Activated CD8-positive, alpha-beta memory T cell treated with anti-CD3 and anti-CD28 coated beads for 48 hours (primary cell): ENCODE results near the gene CTSF.
"Not testable (repeated sequence)": the region's sequence is repeated elsewhere in the genome, so short reads cannot be mapped to it uniquely, and the experiment has no call there.

ENCODE experiments used
- DNase-seq, 3 experiments: peaks; one replicate each; pipeline ENCODE4 v3.0.0-alpha.2; 2020; ENCODE audit warnings: low read depth in 2 of 3, low spot score in 2 of 3

Gene CTSF

DNA sequence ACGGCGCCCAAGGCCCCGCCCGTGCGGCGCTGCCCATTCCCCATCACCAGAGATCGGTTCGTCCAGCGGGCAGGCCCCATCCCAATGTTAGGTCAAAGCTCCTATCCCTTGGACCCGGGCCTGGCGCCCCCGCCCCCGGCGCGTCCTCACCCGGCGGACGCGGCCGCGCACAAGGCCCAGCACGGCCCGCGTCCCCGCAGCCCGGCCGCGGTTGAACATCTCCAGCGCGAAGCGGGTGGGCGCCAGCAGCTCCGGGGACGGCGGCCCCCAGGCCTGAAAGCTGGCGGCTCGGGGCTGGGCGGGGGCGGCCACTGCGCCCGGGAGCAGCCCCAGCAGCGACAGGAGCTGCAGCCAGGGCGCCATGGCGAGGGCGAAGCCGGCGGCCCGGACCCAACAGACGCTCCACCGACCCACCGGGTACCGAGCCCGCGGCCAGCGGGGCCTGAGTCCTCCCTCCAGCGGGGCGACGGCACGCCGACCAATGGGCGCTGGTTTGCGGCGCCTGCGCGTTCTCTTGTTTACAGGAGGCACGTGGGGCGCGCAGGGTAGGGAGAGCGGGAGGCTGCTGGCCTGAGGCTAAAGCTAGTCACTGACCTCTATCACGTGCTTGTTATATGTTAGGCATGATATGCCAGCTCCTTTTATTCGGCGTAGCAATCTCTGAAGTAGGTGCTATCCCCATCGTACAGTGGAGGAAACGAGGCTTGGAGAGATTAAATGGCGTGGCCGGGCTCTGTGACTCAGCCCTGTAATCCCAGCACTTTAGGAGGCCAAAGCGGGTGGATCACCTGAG, at the start of gene CTSF:
Gene CTSF (minus strand): TSS at position 483 of the 793 bp plus-strand sequence. CDS start 120 bp downstream, at position 363.
- DNase-seq = peak; percentile 45 to 57 (median 47)

DNA sequence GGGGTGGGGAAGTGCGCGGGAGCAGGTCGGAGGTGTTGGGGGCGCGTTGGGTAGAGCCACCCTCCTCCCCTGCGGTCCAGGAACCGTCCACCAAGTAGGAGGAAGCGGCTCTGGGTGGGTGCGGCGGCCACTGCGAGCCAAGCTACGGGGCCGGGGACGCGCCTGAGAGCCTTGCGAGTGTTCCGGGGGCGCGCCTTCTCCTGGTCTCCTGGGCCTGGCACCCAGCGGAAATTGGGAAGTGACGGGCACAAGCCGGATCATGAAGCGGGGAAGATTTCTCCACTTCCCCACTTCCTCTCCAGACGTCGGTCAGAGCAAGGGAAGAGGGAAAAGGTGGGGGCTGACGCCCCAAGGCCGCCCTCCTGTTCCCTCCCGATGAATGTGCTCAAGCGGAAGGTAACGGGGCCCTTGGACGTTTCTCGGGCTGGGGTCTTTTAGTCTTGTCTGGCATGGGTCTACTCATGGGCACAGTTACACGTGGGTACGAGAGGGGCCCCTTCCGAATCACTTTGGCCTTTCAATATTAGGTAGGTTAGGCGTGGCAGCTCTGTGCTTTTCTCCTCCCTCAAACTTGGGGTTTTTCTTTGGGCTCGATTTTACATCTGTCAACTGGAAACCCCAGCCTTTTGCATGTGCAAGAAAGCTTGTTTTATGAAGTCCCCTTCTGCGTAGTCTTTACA, 48.9 kb upstream of the CTSF start:
- no peak for DNase-seq

DNA sequence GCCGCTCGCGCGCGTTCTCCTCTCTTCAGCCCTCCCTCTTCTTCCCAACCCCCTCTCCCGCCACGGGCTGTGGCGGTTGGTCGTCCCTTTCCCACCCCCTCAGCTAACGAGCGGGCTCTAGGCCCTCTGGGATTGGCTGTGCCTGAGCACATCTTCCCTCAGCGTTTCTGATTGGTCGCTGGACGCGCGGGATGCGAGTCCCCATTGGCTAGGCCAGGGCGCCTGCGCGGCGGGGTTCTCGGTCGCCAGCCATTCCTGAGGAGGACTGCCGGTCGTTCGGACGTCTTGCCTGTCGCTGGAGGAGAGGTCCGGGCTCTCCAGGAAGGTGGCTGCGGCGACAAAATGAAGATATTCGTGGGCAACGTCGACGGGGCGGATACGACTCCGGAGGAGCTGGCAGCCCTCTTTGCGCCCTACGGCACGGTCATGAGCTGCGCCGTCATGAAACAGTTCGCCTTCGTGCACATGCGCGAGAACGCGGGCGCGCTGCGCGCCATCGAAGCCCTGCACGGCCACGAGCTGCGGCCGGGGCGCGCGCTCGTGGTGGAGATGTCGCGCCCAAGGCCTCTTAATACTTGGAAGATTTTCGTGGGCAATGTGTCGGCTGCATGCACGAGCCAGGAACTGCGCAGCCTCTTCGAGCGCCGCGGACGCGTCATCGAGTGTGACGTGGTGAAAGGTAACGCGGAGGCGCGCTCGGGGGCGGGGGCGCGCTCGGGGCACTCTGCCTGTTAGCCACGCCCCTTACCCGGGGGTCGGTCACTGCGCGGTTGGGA, 48.2 kb upstream of the CTSF start, which contains the start of gene RBM14:
Gene RBM14 (plus strand): TSS at position 252 of the 776 bp plus-strand sequence. CDS start 91 bp downstream, at position 343.
- peak; percentile 89 to 97 (median 95) for DNase-seq

DNA sequence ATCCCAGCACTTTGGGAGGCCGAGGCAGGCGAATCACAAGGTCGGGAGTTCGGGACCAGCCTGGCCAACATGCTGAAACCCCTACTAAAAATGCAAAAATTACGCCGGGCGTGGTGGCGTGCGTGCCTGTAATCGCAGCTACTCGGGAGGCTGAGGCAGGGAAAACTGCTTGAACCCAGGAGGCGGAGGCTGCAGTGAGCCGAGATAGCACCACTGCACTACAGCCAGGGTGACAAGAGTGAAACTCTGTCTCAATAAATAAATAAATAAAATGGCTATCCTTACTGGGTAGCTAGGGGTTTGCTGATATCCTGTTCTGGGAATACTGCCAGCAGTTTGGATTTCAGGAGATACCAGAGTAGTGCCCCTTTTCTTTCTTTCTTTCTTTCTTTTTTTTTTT, 45.7 kb upstream of the CTSF start:
- DNase-seq = no peak

DNA sequence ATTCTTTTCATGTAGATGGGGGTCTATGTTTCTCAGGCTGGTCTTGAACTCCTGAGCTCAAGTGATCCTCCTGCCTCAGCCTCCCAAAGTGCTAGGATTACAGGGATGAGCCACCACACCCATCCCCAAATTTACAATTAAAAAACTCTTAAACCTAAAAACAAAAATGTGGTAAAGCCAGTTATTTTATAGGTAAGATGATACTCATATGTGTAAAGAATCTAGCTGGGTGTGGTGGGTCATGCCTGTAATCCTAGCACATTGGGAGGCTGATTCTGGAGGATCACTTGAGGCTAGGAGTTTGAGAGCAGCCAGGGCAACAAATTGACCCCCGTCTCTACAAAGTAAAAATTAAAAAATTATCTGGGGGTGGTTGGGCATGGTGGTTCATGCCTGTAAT, 44.1 kb upstream of the CTSF start:
- DNase-seq = no peak

DNA sequence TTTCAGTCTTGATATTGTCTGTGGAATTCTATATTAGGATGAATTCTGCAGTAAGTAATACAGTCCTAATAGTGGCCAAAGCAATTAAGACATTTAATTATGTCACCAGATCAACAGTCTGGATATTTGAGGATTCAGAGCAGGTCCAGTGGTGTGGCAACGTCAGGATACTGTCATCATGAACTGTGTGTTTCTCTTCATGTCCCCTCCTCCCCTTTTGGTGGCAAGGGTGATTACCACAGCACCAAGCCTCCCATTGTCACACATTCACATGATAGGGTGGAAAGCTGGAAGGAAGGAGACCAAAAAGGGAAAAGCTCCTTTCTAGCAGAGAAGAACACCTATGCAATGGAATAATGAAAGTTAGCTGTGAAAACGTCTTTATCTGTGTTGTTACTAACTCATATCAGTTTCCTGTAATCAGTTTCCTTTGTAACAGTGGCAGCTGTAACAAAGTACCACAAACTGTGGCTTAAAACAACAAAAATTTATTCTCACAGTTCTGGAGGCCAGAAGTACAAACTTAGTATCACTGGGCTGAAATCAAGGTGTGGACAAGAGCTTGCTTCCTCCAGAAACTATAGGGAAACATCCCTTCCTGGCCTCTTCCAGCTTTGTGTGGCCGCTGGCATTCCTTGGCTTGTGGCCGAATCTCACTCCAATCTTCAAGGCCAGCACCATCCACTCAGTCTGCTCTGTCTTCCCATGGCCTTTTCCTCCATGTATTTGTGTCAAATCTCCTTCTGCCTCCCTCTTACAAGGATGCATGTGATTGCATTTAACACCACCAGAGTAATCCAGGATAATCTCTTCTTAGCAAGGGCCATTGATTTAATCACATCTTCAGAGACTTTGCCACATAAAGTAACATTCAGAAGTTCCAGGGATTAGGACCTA, 41.6 kb upstream of the CTSF start:
- DNase-seq = no peak

DNA sequence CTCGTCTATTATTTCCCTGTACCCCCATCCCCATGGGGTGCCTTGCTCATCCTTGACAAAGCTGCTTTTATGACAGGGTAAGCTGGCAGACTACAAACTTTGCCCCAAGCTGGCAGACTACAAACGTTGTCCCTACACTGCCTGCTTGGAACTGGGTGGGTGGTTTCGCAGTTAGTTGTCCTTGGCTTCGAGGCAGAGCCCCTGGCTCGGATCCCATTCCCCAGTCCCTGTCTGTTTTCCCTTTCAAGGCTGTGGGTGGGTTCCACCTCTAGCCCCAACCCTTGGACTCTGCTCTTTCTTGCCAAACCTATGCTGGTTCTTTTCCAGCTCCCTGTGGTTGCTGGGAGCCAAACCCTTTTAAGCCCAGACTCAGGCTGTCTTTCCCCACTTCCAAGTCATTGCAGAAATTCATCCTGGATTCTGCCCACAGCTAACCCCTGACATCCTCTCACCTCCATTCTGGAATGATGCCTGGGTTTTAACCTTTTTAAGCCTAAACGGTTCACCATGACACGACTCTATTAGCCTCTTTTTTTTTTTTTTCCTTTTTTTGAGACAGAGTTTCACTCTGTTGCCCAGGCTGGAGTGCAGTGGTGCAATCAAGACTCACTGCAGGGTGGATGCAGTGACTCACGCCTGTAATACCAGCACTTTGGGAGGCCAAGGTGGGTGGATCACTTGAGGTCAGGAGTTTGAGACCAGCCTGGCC, 38.9 kb upstream of the CTSF start:
- no peak for DNase-seq

DNA sequence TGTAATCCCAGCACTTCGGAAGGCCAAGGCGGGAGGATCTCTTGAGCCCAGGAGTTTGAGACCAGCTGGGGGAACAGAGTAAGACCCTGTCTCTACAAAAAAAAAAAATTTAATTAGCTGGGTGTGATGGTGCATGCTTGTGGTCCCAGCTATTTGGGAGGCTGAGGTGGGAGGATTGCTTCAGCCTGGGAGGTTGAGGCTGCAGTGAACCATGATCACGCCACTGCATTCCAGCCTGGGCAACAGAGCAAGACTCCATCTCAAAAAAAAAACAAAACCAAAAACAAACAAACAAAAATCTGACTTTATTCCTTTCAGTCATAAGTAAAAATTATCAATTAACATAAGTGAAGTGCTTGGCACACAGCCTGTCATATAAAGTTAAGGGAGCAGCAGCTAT, 38.2 kb upstream of the CTSF start:
- DNase-seq = not testable (repeated sequence)

DNA sequence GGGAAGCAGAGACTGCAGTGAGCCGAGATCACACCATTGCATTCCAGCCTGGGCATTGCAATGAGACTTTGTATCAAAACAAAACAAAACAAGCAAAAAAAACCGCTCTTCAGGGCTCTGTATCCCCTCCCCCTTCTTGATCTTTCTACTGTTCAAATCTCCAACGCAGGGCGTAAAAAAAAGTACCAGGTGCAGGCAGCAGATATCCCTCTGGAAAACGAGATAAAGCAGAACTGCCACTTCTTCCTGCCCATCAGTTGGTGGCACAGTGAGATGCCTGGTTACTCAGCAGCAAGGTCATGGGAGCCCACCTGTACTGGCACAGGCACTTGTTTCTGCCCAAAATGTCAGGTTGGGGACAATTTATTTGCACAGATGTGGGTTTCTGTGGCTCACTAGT, 35.7 kb upstream of the CTSF start:
- DNase-seq = no peak

DNA sequence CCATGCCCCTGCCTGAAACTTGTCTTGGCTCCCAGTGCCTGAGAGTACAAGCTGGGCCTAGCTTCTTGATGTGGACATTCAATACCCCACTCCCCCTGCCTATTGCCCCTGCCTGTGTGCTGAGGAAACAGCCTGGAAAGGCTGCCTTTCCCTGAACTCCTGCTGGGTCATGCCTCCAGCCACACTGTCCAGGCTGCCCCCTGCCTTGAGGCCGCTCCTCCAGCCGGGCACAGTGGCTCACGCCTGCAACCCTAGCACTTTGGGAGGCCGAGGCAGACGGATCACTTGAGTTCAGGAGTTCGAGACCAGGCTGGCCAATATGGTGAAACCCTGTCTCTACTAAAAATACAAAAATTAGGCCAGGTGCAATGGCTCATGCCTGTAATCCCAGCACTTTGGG, 34.7 kb upstream of the CTSF start:
- DNase-seq = no peak

DNA sequence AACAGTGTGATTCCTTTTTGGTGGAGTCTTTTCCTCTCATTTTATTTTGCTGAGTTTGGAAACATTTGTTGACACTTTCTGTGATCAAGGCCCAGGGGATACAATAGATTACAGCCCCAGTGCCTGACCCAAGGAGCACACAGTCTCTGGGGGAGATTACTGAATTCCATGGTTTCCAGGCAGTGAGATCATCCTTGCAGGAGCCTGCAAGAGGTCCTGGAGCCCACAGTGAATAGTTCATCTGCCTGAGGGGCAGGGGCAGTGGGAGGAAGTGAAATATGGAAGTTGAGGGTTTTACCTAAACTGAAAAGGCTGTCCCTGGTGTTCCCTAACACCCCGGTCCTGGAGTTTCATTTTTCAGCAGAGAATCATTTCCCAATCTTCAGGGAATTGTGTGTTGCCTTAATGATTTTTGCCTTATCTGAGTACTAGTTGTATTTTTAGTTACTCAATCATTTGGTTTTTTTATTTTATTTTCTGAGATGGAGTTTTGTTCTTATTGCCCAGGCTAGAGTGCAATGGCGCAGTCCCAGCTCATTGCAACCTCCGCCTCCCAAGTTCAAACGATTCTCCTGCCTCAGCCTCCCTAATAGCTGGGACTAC, 32.3 kb upstream of the CTSF start:
- no peak for DNase-seq

DNA sequence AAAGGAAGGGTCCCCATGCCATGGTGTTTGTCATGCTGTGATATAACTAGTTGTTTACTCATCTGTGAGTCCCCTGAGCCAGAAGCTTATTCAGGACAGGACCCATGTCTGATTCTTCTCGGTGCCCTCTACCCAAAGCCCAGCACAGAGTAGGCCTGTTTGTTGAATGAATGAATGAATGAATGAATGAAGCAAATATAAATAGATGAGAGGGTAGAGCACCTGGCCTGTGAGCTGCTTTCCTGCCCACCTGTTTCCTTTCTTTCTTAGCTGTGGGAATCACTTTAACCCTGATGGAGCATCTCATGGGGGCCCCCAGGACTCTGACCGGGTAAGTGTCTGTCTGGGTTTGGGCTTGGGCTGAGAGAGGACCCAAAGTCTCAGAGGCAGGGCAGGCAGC, 31.8 kb upstream of the CTSF start:
- DNase-seq = no peak

DNA sequence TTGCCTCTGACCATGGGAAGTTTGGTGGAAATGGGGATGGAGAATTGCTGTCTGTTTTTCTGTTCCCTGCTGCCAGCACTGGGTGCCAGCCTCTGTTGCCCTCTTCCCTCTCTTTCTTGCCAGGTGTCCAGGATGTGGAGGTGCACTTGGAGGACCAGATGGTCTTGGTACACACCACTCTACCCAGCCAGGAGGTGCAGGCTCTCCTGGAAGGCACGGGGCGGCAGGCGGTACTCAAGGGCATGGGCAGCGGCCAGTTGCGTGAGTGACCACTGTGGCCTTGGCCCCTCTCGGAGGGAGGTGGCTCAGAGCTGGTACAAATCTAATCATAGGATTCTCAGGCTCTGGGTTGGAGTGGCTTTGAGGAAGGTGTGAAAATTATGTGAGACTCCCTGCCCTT, 30.6 kb upstream of the CTSF start:
- no peak for DNase-seq

DNA sequence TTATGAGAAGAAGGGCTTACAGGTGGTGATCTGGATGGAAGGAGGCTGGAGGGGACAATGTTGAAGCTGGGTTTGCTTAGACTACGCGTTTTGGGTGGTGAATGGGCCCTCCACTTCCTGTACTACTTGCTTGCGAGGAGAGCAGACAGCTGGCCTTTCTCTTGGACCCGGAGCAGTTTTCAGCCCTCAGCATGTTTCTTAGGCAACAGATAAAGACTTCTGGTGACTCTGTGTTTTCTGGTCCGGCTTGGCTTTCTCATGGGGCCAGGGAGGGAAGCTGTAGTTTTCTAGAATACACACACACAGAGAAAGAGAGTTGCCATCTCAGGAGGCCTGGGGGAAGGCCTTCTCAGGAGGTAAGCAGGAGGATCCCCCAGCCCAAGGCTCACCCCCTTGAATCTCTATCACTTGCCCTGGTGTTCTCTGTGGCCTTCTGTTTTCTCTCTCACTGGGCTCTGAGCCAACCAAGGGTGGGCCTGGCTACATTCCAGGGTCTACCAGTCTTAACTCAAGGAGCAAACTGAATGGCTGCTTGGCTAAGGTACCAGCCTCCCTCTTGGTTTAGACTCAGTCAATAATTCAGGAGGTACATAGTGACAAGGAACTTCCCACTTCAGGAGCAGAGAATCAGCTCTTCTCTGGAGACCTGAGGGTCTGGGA, 27.0 kb upstream of the CTSF start:
- DNase-seq = no peak

DNA sequence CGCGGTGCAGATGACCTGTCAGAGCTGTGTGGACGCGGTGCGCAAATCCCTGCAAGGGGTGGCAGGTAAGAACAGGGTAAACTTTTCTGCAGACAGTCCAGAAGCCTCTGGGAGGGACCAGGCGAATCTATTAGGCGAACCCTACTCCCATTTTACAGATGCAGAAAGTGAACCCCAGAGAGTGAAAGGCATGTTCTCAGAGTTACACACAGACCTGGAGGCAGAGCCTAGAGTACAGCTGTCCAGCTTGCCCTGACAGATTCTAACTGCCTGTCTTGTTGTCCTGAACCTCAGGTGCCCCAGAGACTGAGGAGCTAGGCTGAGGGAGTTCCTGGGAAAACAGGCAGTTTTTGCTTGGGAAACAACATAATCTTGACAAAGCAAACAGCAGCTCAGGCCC, 25.2 kb upstream of the CTSF start:
- DNase-seq = no peak

DNA sequence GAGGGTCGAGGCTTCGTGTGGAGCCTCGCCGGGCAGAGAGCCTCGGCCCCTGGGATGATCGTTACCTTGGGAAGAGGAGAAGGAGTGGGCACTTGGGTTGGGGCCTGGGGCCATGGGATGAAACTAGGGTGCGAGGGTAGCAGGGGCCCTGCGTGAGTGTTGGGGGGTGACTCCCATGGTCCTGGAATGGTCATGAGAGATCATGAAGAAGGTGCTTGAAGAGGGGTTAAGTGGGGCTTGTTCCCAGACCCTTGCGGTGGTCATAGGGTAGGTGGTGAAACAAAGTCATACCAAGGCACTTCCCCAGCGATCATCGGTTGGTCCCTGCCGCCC, 24.9 kb upstream of the CTSF start:
- DNase-seq = no peak

DNA sequence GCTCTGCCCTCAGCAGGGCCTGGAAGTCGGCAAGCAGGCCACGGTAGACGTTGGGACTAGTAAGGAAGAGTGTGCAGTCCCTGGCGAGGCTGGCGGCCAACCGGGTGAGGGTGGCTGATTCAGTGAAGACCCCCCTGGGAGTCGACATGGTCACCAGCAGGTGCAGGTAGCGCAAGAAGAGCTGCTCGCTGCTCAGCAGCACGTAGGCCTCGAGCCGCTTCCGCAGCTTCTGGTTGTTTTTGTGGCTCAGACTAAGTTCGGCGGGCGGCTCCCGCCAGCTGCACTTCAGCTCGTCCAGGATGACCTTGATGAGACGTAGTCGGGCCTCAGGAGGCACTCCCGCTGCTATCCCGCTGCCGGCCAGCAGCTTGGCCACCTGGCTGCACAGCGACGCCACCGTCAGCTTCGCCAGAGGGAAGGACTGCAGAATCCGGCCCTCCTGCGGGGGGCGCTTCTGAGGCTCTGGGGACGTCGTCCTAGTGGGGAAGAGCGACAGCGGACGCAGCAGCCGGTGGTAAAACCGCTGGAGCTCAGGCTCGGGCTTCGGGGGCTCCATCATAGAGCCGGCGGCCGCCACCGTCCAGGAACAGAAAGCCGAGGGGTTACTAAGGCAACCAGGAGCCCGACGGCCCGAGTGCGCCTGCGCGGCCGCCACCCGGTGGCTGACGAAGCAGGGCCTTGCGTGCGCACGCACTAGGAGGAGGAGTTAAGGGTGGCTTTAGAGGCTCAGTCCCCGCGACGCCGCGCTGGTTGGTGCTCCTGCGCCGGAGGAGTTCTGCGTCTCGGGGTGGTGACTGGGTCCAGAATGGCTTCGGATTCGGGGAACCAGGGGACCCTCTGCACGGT, 24.3 kb upstream of the CTSF start, which contains the start of the genes CCDC87 and CCS:
Gene CCDC87 (minus strand): TSS at position 607 of the 846 bp plus-strand sequence. CDS start 48 bp downstream, at position 559.
Gene CCS (plus strand): TSS at position 729 of the 846 bp plus-strand sequence. CDS start 77 bp downstream, at position 806.
- DNase-seq = peak; percentile 93 to 98 (median 97)

DNA sequence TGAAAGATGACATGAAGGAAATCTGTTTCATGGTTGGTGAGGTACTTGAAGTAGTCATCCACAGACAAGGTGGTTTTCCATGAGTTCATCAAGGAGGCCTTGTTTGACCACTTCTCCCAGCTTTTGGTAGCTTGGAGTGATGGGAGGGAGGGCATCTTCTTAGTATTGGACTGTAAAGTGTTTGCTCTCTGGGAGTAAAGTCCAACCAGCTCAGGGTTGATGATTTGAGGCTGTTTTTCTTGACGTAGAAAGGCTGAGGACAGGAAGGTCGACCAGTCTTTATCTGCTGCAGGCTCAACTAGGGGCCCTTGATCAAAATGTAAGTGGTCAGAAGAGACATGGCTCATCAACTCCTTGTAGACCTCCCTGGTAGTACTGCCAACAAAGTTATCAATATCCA, 22.8 kb upstream of the CTSF start:
- no peak for DNase-seq
